Adipocyte (in vitro differentiated cells): Measurements from ENCODE around the gene UMODL1.

Experiments
- DNase-seq: peaks from one replicate; pipeline ENCODE4 v3.0.0-alpha.2; 2015; ENCODE audit warnings: low read depth
- H3K27me3 ChIP-seq: replicated peaks from 2 replicates; pipeline ENCODE4 v1.7.0; 2013; ENCODE audit warnings: mild to moderate bottlenecking, low read length, moderate library complexity; ENCODE audit not compliant: control insufficient read depth, insufficient read depth
- H3K36me3 ChIP-seq: 2 replicates; pipeline ENCODE4 v1.7.0; 2013; ENCODE audit warnings: low read length, mild to moderate bottlenecking, moderate library complexity; ENCODE audit not compliant: control insufficient read depth, insufficient read depth, severe bottlenecking
- H3K4me1 ChIP-seq: 2 replicates; pipeline ENCODE4 v1.7.0; 2013; ENCODE audit warnings: mild to moderate bottlenecking, low read length, moderate library complexity; ENCODE audit not compliant: control insufficient read depth, insufficient read depth
- H3K4me3 ChIP-seq: 2 replicates; pipeline ENCODE4 v1.7.0; 2013; ENCODE audit warnings: mild to moderate bottlenecking, low read length, moderate library complexity
- H3K9ac ChIP-seq: 2 replicates; pipeline ENCODE4 v1.7.0; 2013; ENCODE audit warnings: mild to moderate bottlenecking, low read length, moderate library complexity
- H3K9me3 ChIP-seq: 2 replicates; pipeline ENCODE4 v1.7.0; 2013; ENCODE audit warnings: mild to moderate bottlenecking, low read length, moderate library complexity; ENCODE audit not compliant: control insufficient read depth

UMODL1 gene

DNA sequence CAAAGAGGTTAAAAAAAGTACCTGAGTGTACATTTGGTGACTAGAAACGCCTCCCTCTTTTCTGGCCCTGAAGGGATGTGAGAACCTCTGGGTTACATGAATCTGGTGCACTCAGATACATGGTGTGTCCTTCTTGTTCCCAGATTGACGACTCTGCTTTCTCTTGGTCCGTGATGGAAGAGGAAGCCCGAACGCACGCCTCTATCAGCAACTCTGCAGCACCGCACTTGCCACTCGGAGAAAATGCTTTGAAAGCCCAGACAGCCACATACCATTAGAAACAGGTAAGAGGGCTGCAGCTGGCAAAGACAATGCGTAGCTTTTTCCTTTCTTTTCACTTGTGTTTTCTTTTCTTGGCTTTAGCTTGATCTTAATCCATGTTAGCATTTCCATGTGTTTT lies 39.9 kb upstream of the UMODL1 start:
- no peak for DNase-seq
- Histone ChIP-seq H3K9me3 (no peaks in the 10 kb centered on the region), H3K4me1 (no peaks in the 10 kb centered on the region), H3K9ac (no peak overlapping the region), H3K27me3 (peaks cover 10% of the 10 kb centered on the region), H3K36me3 (no peaks in the 10 kb centered on the region), H3K4me3 (no peak overlapping the region)

DNA sequence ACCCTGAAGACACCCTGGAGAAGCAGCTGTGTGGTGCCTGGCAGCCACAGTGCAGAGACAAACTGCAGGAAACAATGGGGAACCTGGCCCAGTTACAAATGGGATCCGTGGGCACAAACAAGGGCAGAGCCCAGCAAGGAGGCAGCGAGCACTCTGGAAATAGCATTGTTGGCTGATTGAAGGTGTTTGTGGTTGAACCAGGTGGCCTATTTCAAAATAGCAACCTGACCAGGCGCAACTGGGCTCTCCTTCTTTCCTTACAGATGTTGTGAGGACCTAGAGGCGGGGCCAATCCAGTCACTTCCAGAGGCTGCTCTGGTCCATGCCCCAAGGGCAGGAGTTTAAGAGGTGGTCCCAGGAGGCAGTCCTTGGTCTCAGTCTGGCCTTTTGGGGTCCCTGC lies 39.3 kb upstream of the UMODL1 start:
- Histone ChIP-seq H3K36me3 (no peaks in the 10 kb centered on the region), H3K9me3 (no peaks in the 10 kb centered on the region), H3K4me3 (no peak overlapping the region), H3K9ac (no peak overlapping the region), H3K4me1 (no peaks in the 10 kb centered on the region), H3K27me3 (peaks cover 10% of the 10 kb centered on the region)
- DNase-seq = no peak

DNA sequence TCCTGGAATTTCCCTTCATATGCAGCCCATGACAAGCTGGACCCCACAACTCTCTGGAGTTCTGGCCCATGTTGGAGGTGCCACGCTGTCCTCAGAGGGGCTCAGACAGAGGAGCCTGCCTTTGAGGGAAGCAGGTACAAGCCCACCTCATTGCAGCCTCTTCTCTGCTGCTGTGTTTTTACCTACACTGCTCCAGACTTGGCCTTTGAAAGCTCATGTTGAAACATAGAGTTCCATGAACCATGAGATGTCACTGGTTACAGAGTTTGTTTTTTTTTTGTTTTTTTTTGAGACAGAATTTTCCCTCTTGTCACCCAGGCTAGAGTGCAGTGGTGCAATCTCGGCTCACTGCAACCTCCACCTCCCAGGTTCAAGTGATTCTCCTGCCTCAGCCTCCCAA lies 38.9 kb upstream of the UMODL1 start:
- Histone ChIP-seq H3K9me3 (no peaks in the 10 kb centered on the region), H3K27me3 (peaks cover 10% of the 10 kb centered on the region), H3K4me1 (no peaks in the 10 kb centered on the region), H3K4me3 (no peak overlapping the region), H3K9ac (no peak overlapping the region), H3K36me3 (no peaks in the 10 kb centered on the region)
- DNase-seq = no peak

DNA sequence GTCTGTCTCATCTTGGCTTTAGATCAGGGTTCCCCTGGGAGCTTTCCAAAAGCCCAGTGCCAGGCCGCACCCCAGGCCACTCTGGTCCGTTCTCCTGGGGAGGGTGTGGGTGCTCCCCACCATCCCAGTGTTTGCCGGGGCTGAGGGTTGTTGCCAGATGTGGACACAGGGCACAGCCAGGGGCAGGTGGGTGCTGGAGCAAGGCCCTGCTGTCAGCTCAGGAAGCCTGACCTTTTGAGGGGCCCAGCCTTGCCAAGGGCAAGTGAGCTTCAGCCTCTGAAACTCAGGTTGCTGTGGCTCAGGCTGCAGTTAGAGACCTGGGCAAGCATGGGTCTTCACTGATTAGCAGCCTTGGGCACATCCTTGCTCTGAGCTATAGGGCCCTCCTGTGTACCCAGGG lies 38.1 kb upstream of the UMODL1 start:
- H3K36me3 ChIP-seq = no peaks in the 10 kb centered on the region
- no peaks in the 10 kb centered on the region for H3K9me3 ChIP-seq
- no peaks in the 10 kb centered on the region for H3K4me1 ChIP-seq
- no peak overlapping the region for H3K4me3 ChIP-seq
- DNase-seq = no peak
- H3K9ac ChIP-seq = no peak overlapping the region
- H3K27me3 ChIP-seq = peaks cover 10% of the 10 kb centered on the region

DNA sequence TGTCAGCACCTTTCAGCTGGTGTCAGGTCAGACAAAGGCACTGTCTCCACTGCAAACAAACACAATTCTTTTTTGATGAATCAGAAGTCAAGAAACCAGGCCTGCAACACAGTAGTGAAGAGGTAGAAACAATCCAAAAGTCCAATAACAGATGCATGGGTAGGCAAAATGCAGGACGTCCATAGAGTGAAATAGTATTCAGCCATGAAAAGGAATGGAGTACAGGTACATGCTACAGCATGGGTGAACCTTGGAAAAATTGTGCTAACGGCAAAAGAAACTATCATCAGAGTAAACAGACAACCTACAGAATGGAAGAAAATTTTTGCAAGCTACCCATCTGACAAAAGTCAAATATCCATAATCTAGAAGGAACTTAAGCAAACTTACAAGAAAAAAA lies 34.8 kb upstream of the UMODL1 start:
- H3K9me3 ChIP-seq = no peaks in the 10 kb centered on the region
- H3K4me1 ChIP-seq = peaks cover 23% of the 10 kb centered on the region
- H3K9ac ChIP-seq = no peak overlapping the region
- no peak overlapping the region for H3K4me3 ChIP-seq
- no peaks in the 10 kb centered on the region for H3K27me3 ChIP-seq
- DNase-seq = no peak
- no peaks in the 10 kb centered on the region for H3K36me3 ChIP-seq

DNA sequence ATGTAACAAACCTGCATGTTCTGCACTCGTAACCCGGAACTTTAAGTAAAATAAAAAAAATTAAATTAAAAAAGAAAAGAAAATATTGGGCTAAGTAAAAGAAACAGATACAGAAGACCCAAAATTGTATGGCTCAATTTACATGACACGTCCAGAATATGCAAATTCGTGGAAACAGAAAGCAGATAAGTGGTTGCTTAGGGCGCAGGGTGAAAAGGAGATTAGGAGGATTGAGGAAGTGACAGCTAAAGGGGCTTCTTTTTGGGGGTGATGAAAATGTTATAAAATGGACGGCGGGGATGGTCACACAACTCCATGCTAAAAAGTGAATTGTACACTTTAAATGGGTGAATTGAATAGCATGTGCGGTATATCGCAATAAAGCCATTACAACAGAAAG lies 33.6 kb upstream of the UMODL1 start:
- Histone ChIP-seq H3K4me3 (no peak overlapping the region), H3K9me3 (no peaks in the 10 kb centered on the region), H3K4me1 (peaks cover 23% of the 10 kb centered on the region), H3K9ac (no peak overlapping the region), H3K36me3 (no peaks in the 10 kb centered on the region), H3K27me3 (no peaks in the 10 kb centered on the region)
- DNase-seq = no peak

DNA sequence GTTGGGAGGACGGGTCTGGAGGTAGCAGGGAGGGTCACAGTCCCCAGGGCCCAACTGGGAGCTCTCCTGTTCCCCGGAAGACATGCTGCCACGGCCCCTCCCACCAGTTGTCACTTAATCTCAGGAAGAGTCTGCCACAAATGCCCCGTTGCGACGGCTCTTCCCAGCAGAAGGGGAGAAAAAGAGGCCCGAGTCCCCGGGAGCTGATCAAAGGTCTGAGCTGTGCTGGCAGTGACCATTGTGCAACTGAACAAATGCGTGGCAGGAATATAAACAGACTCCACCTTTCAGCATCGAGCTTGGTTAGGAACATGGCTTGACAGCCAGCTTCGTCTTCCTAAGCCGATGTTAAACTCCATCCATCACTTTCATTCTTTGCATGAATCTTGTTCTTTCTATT lies 33.2 kb upstream of the UMODL1 start:
- Histone ChIP-seq H3K9me3 (no peaks in the 10 kb centered on the region), H3K4me3 (no peak overlapping the region), H3K27me3 (no peaks in the 10 kb centered on the region), H3K36me3 (no peaks in the 10 kb centered on the region), H3K4me1 (peaks cover 23% of the 10 kb centered on the region), H3K9ac (no peak overlapping the region)
- no peak for DNase-seq

DNA sequence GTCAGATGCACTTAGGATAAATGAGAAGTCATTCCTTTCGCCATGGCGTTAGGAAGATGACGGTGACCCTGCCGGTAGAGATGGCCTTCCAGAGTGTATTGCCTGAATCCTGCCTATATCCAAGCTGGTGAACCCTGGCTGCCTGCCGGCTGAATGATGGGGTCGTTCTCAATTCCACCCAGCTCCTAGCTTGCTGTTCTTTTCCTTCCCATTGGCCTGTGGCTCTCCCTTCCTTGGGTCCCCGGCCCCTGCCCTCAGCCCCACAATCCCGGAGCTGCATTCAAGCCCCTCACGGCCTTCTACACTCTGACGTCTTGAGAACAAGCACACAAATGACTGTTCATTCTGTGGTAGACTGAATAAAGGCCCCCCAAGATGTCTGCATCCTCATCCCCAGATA lies 32.7 kb upstream of the UMODL1 start:
- H3K36me3 ChIP-seq = no peaks in the 10 kb centered on the region

DNA sequence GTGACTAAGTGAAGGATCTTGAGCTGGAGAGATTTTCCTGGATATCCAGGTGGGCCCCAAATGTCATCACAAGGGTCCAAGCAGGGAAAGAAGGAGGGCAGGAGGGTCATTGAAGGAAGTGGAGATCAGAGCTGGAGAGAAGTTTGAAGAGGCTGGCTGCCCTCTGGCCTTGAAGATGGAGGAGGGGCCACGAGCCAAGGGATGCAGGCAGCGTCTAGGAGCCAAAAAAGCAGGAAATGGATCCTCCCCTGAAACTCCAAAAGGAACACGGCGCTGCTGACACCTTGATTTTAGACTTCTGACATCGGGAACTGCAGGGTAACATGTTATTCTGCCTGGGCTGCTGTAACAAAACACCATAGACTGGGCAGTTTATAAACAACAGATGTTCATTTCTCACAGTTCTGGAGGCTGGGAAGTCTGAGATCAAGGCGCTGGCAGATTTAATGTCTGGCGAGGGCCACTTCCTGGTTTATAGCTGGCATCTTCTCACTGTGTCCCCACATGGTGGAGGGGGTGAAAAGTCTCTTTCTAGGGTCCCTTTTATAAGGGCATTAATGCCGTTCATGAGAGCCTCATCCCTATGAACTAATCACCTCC lies 32.2 kb upstream of the UMODL1 start:
- peaks cover 23% of the 10 kb centered on the region for H3K4me1 ChIP-seq
- no peaks in the 10 kb centered on the region for H3K9me3 ChIP-seq
- peak overlapping the region; percentile 44 for H3K9ac ChIP-seq
- no peaks in the 10 kb centered on the region for H3K27me3 ChIP-seq
- no peaks in the 10 kb centered on the region for H3K36me3 ChIP-seq
- peak; percentile 54 for DNase-seq
- H3K4me3 ChIP-seq = no peak overlapping the region

More for the DNA sequence above, 32.7 kb upstream of the UMODL1 start:
- no peak for DNase-seq
- Histone ChIP-seq H3K4me1 (peaks cover 23% of the 10 kb centered on the region), H3K9me3 (no peaks in the 10 kb centered on the region), H3K9ac (no peak overlapping the region), H3K27me3 (no peaks in the 10 kb centered on the region), H3K4me3 (no peak overlapping the region)

DNA sequence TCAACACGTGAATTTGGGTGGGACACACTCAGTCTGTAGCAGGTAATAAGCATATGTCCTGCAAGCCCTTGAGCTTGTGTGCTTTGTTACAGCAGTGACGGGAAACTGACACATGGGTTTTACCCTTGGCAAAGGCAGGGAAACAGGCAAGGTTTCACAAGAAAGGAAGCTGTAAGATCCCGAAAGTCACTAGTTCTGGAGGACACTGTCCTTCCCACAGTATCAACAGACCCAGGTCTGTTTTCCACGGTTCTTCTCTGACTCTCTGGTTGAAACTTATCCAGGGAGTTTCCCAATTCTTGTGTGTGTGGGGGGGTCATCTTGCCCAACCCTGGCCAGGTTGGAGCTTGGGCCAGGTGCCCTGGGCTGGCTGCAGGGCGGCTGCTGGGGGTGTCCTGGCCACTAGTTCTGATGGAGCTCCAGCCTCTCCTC lies 31.6 kb upstream of the UMODL1 start:
- Histone ChIP-seq H3K9ac (peak overlapping the region; percentile 44), H3K4me3 (no peak overlapping the region), H3K4me1 (peaks cover 23% of the 10 kb centered on the region), H3K36me3 (no peaks in the 10 kb centered on the region), H3K27me3 (no peaks in the 10 kb centered on the region), H3K9me3 (no peaks in the 10 kb centered on the region)
- DNase-seq = peak; percentile 38

DNA sequence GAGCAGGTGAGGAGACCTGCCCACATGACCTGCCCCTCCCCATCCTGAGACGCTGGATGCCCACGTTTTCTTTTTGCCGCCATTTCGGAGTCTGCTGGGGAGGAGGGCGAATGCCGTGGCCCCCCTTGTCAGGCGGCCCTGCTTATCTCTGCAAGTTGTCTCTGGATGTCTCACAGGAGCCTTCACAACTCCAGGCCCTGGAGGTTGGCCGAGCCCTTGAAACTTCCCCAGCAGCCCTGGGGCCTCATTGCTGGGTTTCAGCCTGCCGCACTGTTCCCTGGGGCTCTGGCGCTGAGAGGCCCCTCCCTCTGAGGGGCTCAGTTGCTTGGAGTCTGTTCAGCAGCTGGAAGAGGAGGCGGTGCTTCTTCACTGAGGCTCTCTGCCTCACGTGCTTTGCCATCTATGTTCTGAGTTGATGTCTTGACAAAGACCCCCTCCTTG lies 31.2 kb upstream of the UMODL1 start:
- no peaks in the 10 kb centered on the region for H3K9me3 ChIP-seq
- H3K4me3 ChIP-seq = no peak overlapping the region
- DNase-seq = peak; percentile 42
- no peaks in the 10 kb centered on the region for H3K36me3 ChIP-seq
- peak overlapping the region; percentile 44 for H3K9ac ChIP-seq
- H3K4me1 ChIP-seq = peaks cover 23% of the 10 kb centered on the region
- H3K27me3 ChIP-seq = no peaks in the 10 kb centered on the region
